ENCODE measurements around the gene UNKL. TPM values are rescaled to one million over a fixed set of nuclear protein-coding genes. Genes with fewer than 3 reads are reported as not detected.

The UNKL gene
- total RNA-seq, 2 experiments from 2014 or later = 19.6 to 24.9 TPM

DNA sequence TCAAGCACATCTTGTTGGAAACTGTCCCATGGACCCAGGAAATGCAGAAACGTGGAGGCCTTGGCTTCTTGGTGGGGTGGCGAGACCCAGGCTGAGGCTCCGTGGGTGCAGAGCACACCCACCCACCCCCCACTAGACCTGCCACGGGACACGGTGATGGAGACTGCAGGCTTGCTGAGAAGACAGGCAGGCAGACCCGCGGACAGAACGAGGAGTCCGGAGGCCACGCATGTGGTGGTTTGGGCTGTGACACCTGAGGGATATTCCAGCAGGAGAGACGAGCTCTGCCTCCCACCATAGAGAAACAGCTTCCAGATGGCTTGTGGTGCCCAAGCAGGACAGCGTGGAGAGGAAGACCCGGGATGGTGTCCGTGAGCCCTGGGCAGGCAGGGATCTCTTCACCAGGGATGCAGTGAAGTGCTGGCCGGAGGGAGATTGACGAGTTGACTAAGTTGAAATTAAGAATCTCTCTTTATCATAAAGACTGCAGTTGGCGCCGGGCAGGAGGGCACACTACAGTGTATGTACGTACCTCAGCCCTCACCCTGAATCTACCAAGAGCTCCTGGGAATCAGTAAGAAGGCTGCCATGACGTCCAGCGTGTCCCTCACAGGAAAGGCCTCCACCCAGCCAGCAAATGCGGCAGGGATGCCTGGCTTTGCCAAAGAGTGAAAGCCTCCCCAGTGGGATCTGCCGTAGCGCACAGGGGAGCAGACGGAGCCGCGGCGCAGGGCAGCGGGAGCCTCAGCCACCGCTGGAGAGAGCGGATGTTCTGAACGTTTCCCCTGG is 96.8 kb downstream of the UNKL start:
- POLR2A ChIA-PET = no interaction called here
- no peak for ATAC-seq
- no peak overlapping the region for H3K4me3 Mint-ChIP-seq
- CTCF ChIA-PET = no interaction called here
- no peak for DNase-seq
- no peaks in the 10 kb centered on the region for H3K9me3 Mint-ChIP-seq (ENCODE audit: insufficient read depth)
- peaks cover 67% of the 10 kb centered on the region for H3K36me3 Mint-ChIP-seq (ENCODE audit: low read depth)
- H3K4me1 Mint-ChIP-seq (ENCODE audit: low read depth) = peaks cover 13% of the 10 kb centered on the region
- H3K27ac Mint-ChIP-seq = no peak overlapping the region
- no peaks in the 10 kb centered on the region for H3K27me3 Mint-ChIP-seq (ENCODE audit: low read depth)

DNA sequence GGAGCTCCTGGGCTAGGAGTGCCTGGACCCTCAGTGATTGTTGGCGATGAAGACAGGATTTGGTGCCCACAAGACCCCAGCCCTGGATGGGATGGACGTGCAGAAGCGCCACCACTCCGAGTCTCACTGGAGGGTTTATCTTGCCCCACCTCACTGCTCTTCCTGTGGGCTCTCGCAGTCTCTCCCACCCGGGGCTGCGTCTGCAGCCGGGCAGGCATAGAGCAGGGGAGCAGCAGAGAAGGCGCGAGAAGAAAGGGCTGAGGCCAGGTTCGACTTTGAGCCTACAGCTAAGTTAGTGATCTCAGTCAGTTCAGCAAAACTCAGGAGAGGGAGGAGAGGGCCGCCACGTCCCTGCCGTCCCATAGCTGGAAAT is 98.5 kb downstream of the UNKL start:
- H3K27ac Mint-ChIP-seq = peak overlapping the region; percentile 34
- peaks cover 61% of the 10 kb centered on the region for H3K36me3 Mint-ChIP-seq (ENCODE audit: low read depth)
- DNase-seq (no peak), ATAC-seq (no peak)
- H3K27me3 Mint-ChIP-seq (ENCODE audit: low read depth) = no peaks in the 10 kb centered on the region
- no peak overlapping the region for H3K4me3 Mint-ChIP-seq
- no peaks in the 10 kb centered on the region for H3K9me3 Mint-ChIP-seq (ENCODE audit: insufficient read depth)
- ChIA-PET CTCF (no interaction called here), POLR2A (no interaction called here)
- H3K4me1 Mint-ChIP-seq (ENCODE audit: low read depth) = peaks cover 27% of the 10 kb centered on the region

DNA sequence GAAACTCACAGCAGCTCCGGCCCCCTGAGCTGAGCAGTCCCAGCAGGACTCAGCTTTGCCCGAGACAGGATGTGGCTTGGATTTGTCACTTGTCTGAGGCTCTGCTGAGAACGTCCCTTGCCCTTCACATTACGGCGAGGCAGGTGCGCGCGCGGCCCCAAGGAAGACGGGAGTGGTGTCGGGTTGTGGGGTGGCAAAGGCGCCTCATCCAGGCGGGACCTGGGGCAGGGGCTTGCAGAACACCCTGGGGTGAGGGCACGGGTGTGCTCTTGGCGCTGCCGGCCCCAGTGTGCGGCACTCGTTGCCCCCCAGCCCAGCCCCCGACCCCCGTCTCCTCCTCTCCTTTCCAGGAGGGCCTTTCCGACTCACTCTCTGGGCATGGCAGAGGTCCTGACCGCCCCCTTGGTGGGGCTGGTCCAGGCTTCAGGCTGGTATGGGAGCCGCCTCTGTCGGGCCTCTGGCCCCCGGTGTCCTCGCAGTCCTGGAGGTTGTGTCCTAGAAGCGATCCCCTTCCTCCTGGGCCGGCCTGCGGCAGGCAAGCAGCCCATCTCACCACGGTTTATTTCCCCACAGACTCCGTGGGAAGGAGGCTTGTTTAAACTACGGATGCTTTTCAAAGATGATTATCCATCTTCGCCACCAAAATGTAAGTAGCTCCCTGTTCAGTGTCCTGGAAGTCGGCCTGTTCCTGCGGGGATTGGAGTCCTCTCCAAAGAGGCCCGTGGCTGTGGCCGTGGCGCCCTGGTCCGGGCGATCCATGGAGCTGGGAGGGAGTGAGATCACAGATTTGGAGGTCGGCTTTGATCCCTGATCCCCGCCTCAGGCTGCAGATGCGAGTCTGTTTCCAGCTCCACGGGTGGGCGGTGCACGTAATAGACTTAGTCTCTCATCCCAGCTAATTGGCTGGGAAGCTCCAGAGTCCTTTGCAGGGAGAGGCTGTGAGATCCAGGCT is 99.1 kb downstream of the UNKL start:
- ChIA-PET POLR2A (no interaction called here), CTCF (no interaction called here)
- ATAC-seq (no peak), DNase-seq (no peak)
- Mint-ChIP-seq H3K4me1 (ENCODE audit: low read depth) (peaks cover 34% of the 10 kb centered on the region), H3K9me3 (ENCODE audit: insufficient read depth) (no peaks in the 10 kb centered on the region), H3K36me3 (ENCODE audit: low read depth) (peaks cover 62% of the 10 kb centered on the region), H3K27ac (no peak overlapping the region), H3K27me3 (ENCODE audit: low read depth) (no peaks in the 10 kb centered on the region), H3K4me3 (no peak overlapping the region)

DNA sequence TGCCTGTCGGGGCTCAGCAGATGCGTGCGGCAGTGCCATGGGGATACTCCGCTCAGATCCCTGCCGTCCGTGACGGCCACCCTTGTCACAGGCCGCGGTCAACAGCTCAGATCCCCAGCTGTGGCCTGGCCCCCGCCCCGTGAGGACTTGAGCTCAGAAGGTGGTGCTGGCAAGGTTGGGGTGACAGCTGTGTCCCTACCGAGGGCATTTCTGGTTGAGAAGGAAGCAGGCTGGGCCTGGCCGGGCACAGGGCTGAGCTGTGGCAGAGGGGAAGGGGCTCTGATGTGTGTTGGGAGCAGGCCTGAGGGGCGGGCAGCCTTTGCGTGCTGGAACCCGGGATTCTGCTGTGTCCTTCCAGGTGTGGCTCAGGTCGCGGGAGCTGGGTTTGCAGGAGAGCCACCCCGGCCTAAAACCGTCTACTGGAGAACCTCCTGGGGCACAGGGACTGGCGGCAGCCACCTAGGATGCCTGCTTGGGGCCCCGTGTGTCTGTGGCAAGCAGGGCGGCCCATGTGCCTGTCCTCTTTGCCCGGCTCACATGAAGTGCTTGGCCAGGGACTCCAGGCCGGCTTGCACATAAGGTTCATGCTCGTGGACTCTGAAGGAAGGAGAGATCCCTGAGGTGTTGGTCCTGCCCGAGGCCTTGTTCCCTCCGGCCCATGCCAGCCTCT is 100.0 kb downstream of the UNKL start:
- DNase-seq (no peak), ATAC-seq (no peak)
- H3K27me3 Mint-ChIP-seq (ENCODE audit: low read depth) = no peaks in the 10 kb centered on the region

DNA sequence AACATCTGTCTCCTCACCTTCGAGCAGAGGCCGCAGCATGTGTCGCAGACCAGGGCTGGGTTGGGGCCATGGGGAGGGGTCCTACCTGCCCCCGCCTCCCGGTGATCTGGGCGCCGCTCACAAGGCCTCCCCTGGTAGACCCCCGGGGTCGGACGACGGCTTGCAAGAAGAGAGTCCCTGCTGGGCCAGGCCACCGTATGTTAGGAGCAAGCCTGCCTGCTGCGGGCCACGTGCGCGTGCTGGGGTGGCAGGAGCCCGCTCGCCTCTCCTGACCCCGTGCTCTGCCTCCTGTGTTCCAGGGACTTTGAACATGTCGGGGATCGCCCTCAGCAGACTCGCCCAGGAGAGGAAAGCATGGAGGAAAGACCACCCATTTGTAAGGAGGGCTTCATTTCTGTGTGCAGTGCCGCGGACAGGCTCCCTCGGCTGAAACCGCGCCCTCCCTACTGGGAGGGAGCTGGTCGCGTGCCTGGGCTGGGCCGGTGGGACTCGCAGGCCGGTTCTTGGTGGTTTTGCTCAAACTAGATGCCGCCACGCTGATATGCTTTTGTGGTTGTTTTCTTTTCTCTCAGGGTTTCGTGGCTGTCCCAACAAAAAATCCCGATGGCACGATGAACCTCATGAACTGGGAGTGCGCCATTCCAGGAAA is 100.7 kb downstream of the UNKL start:
- no peak for ATAC-seq
- Mint-ChIP-seq H3K4me1 (ENCODE audit: low read depth) (peaks cover 32% of the 10 kb centered on the region), H3K27ac (no peak overlapping the region), H3K9me3 (ENCODE audit: insufficient read depth) (no peaks in the 10 kb centered on the region), H3K27me3 (ENCODE audit: low read depth) (no peaks in the 10 kb centered on the region), H3K4me3 (no peak overlapping the region), H3K36me3 (ENCODE audit: low read depth) (peaks cover 54% of the 10 kb centered on the region)
- POLR2A ChIA-PET = no interaction called here
- DNase-seq = no peak
- CTCF ChIA-PET = no interaction called here

More for the DNA sequence above, 100.0 kb downstream of the UNKL start:
- ChIA-PET POLR2A (no interaction called here), CTCF (no interaction called here)
- Mint-ChIP-seq H3K36me3 (ENCODE audit: low read depth) (peaks cover 58% of the 10 kb centered on the region), H3K4me3 (no peak overlapping the region), H3K9me3 (ENCODE audit: insufficient read depth) (no peaks in the 10 kb centered on the region), H3K27ac (no peak overlapping the region), H3K4me1 (ENCODE audit: low read depth) (peaks cover 32% of the 10 kb centered on the region)

Other genes with a start within 250 kb of the UNKL start
- not detected for gene TPSG1, start 189.4 kb downstream of the UNKL start, total RNA-seq
- gene TPSB2, start 184.5 kb downstream of the UNKL start, total RNA-seq = not detected
- gene TPSAB1, start 174.0 kb downstream of the UNKL start, total RNA-seq = not detected
- gene TPSD1, start 158.6 kb downstream of the UNKL start, total RNA-seq = not detected
- 100 to 1,000 TPM; 207 to 237 TPM for gene UBE2I, start 105.1 kb downstream of the UNKL start, total RNA-seq
- under 1 TPM; 0.24 to 0.63 TPM for gene BAIAP3, start 81.1 kb downstream of the UNKL start, total RNA-seq
- gene TSR3, start 62.8 kb downstream of the UNKL start, total RNA-seq = 10 to 100 TPM; 48.5 to 50.7 TPM
- gene GNPTG, start 62.8 kb downstream of the UNKL start, total RNA-seq = 10 to 100 TPM; 24.2 to 25.1 TPM
- 10 to 100 TPM; 17.2 to 20.1 TPM for gene UQCC4, start 6.0 kb upstream of the UNKL start, total RNA-seq
- gene PERCC1, start 16.4 kb upstream of the UNKL start, total RNA-seq = under 1 TPM in 1 of 2 experiments, not detected in 1; 0.37 TPM
- 1 to 10 TPM; 1.5 to 2.1 TPM for gene CCDC154, start 29.9 kb upstream of the UNKL start, total RNA-seq
- 10 to 100 TPM; 41.9 to 43.9 TPM for gene CLCN7, start 60.3 kb upstream of the UNKL start, total RNA-seq
- gene PTX4, start 74.2 kb upstream of the UNKL start, total RNA-seq = not detected
- 10 to 100 TPM; 70.1 to 73.3 TPM for gene TELO2, start 78.7 kb upstream of the UNKL start, total RNA-seq
- gene TMEM204, start 119.0 kb upstream of the UNKL start, total RNA-seq = 10 to 100 TPM; 35.1 to 35.6 TPM
- 10 to 100 TPM; 10.3 to 15.4 TPM for gene IFT140, start 197.4 kb upstream of the UNKL start, total RNA-seq
- 10 to 100 TPM; 23.9 to 25.2 TPM for gene CRAMP1, start 197.7 kb upstream of the UNKL start, total RNA-seq